Measurements from ENCODE around the gene PALLD.

DNA sequence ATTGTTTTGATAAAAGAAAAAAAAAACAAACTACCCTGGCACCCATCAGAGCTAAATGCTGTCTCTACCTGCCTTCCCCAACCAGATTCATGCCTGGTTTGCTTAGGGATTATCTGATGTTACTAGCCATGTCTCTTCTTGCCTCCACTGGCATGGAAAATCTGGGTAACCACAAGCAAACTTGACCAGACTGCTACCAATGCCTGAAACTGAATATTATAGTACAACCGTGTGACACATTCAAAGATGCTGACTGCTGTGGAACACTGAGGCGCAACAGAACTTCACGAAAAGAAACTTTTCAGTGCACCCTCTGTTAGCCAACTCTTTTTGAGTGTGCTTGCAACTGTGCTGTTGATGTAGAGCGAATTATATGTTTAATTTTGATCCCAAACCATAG lies 285.1 kb downstream of the PALLD start:
- TF ChIP-seq POLR2A (IDR thresholded peaks at IDR 0.05) (no peak), CTCF (IDR thresholded peaks at IDR 0.05) (no peak)

Measured in right lobe of liver (tissue), 4 donors.